IPS-18a (cell line): ENCODE results near the gene IL13.

ENCODE experiments used
- H3K27ac ChIP-seq: one replicate; pipeline ENCODE4 v1.5.1; 2013; ENCODE audit warnings: low read length
- H3K27me3 ChIP-seq: one replicate; pipeline ENCODE4 v1.6.1; 2013; ENCODE audit warnings: mild to moderate bottlenecking, low read length; ENCODE audit not compliant: control insufficient read depth, insufficient read depth
- H3K36me3 ChIP-seq: one replicate; pipeline ENCODE4 v1.6.1; 2013; ENCODE audit warnings: low read depth, low read length; ENCODE audit not compliant: control insufficient read depth
- H3K4me1 ChIP-seq: one replicate; pipeline ENCODE4 v1.6.1; 2013; ENCODE audit warnings: low read depth, low read length; ENCODE audit not compliant: control insufficient read depth
- H3K4me3 ChIP-seq: one replicate; pipeline ENCODE4 v1.5.1; 2013; ENCODE audit warnings: low read length
- H3K9ac ChIP-seq: one replicate; pipeline ENCODE4 v1.6.1; 2013; ENCODE audit warnings: mild to moderate bottlenecking, low read length, moderate library complexity
- H3K9me3 ChIP-seq: one replicate; pipeline ENCODE4 v1.6.1; 2013; ENCODE audit warnings: low read depth, low read length; ENCODE audit not compliant: control insufficient read depth

IL13 gene

GRCh38 chr5:132667309-132667708, 9.3 kb downstream of the IL13 start:
- no peak overlapping the region for H3K4me3 ChIP-seq
- H3K27me3 ChIP-seq, result no peaks in the 10 kb centered on the region
- H3K27ac ChIP-seq, result no peak overlapping the region
- H3K9me3 ChIP-seq, result no peaks in the 10 kb centered on the region
- H3K9ac ChIP-seq, result no peak overlapping the region
- H3K36me3 ChIP-seq, result no peaks in the 10 kb centered on the region
- H3K4me1 ChIP-seq, result no peaks in the 10 kb centered on the region

DNA sequence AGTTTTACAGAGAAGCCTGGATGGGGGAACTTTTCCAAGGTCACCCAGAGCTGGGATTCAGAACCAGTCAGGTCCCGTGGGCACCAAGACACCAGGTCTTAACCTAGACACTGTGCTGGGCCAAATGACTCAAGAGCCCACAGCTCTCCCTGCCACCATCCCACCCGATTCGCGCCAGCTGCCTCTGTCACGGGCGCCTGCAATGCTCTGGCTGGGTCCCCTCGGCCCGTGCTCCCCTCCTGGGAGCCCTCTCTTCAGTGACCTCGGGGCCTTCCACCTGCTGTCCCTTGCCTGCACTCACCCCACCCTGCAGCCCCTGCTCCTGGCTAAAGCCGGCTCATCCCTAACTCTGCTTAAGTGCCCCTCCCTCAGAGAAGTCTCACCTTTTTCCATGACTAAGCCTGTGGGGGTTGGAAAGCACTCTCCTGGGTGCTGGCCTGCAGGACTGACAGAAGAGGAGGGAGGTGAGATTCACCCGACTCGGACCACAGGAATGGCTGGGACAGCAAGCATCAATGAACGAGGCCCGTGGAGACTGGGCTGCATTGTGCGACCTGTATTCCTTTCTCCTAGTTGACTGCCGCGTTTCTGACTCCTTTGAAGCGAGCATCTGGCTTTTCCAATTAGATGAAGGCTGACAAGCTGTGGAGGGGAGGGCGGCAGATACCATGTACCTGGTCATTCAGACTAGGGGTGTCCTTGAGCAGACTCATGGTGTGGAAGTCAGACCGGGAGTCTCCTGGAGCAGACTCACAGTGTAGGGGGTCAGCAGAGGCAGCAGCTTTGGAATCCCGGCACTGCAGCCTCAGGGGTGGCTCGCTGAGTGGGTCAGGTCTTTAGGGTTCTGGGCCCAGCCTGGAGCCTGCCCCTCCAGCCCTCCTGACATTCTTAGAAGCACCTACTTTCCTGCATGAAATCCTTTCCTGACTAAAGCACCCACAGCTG, 10.1 kb downstream of the IL13 start:
- H3K9me3 ChIP-seq, result no peaks in the 10 kb centered on the region
- H3K4me1 ChIP-seq, result no peaks in the 10 kb centered on the region
- no peaks in the 10 kb centered on the region for H3K36me3 ChIP-seq
- no peaks in the 10 kb centered on the region for H3K27me3 ChIP-seq
- no peak overlapping the region for H3K4me3 ChIP-seq
- no peak overlapping the region for H3K9ac ChIP-seq
- H3K27ac ChIP-seq, result no peak overlapping the region

DNA sequence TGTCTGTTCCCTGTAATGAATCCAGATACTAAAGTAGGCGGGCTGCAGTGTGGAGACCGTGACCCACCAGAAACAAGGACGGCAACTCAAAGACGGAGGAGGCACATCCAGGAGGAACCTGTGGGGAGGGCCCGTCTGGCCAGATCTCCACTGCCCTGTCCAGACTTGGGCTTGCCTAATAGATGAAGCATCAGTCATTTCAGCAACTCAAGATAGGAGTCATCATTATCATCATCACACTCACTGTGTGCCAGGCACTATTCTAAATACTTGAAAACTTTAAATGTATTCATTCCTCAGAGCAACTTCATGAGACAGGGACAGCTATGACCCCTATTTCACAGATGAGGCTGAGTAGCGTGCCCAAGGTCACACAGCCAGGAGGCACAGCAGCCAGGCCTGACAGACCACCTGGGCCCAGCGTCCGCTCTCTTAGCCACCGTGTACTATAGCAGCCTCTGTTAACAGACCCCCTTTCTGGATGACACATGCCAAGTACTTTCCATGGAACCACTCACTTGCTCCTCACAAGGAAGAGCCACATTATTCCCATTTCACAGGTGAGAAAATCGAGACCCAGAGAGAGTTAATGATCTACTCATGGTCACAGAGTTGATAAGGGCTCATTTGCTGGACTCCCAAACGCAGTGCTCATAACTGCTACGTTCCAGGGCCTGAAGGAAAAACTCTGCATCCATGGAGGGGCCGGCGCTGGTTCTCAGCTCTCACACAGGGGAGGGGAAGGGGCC, 10.9 kb downstream of the IL13 start:
- no peaks in the 10 kb centered on the region for H3K36me3 ChIP-seq
- H3K9me3 ChIP-seq, result no peaks in the 10 kb centered on the region
- no peak overlapping the region for H3K27ac ChIP-seq
- no peaks in the 10 kb centered on the region for H3K4me1 ChIP-seq
- no peak overlapping the region for H3K9ac ChIP-seq
- no peak overlapping the region for H3K4me3 ChIP-seq
- no peaks in the 10 kb centered on the region for H3K27me3 ChIP-seq

GRCh38 chr5:132669455-132669820, 11.5 kb downstream of the IL13 start:
- Histone ChIP-seq H3K27me3 (no peaks in the 10 kb centered on the region), H3K9ac (no peak overlapping the region), H3K27ac (no peak overlapping the region), H3K9me3 (no peaks in the 10 kb centered on the region), H3K4me3 (no peak overlapping the region), H3K4me1 (no peaks in the 10 kb centered on the region), H3K36me3 (no peaks in the 10 kb centered on the region)

GRCh38 chr5:132669966-132670882, 12.3 kb downstream of the IL13 start:
- no peaks in the 10 kb centered on the region for H3K9me3 ChIP-seq
- H3K9ac ChIP-seq, result no peak overlapping the region

DNA sequence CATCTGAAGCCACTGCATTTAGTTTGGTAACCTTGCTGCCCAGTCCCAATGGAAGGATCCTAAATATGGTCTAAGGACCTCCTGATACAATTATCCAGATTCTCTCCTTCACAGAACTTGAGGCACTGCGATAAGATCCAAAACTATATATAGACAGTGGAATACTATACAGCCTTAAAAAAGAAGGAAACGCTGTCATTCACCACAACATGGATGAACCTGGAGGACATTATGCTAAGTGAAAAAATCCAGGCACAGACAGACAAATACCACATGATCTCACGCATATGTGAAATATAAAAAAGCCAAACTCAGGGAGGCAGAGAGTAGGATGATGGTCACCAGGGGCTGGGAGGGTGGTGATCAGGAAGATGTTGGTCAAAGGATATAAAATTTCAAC, 13.0 kb downstream of the IL13 start:
- Histone ChIP-seq H3K9ac (no peak overlapping the region), H3K36me3 (no peaks in the 10 kb centered on the region), H3K27ac (no peak overlapping the region), H3K9me3 (no peaks in the 10 kb centered on the region), H3K4me1 (no peaks in the 10 kb centered on the region), H3K27me3 (no peaks in the 10 kb centered on the region), H3K4me3 (no peak overlapping the region)

More at GRCh38 chr5:132669966-132670882, 12.3 kb downstream of the IL13 start:
- H3K36me3 ChIP-seq, result no peaks in the 10 kb centered on the region
- no peak overlapping the region for H3K4me3 ChIP-seq
- H3K27me3 ChIP-seq, result no peaks in the 10 kb centered on the region
- H3K27ac ChIP-seq, result no peak overlapping the region
- no peaks in the 10 kb centered on the region for H3K4me1 ChIP-seq

DNA sequence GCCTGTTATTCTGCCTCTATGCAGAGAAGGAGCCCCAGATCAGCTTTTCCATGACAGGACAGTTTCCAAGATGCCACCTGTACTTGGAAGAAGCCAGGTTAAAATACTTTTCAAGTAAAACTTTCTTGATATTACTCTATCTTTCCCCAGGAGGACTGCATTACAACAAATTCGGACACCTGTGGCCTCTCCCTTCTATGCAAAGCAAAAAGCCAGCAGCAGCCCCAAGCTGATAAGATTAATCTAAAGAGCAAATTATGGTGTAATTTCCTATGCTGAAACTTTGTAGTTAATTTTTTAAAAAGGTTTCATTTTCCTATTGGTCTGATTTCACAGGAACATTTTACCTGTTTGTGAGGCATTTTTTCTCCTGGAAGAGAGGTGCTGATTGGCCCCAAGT, 15.5 kb downstream of the IL13 start:
- Histone ChIP-seq H3K36me3 (no peaks in the 10 kb centered on the region), H3K9ac (no peak overlapping the region)

DNA sequence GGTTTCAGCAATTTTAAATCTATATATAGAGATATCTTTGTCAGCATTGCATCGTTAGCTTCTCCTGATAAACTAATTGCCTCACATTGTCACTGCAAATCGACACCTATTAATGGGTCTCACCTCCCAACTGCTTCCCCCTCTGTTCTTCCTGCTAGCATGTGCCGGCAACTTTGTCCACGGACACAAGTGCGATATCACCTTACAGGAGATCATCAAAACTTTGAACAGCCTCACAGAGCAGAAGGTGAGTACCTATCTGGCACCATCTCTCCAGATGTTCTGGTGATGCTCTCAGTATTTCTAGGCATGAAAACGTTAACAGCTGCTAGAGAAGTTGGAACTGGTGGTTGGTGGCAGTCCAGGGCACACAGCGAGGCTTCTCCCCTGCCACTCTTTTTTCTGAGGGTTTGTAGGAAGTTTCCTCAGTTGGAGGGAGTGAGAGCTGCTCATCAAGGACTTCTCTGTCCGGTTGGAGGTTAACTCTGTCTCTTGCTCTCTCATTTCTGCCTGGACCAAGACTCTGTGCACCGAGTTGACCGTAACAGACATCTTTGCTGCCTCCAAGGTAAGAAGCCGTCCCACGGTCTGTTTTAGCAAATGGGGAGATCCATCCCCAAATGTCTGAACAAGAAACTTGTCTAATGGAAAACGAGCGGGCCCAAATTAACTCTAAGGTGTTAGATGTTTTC, 16.1 kb downstream of the IL13 start, which contains the start of gene IL4:
TSS of gene IL4 (plus strand) at position 51 of the 692 bp plus-strand sequence. CDS start at position 113, 62 bp downstream.
- H3K9ac ChIP-seq, result no peak within 1 kb of the TSS
- H3K27me3 ChIP-seq, result no peaks in the 10 kb centered on the region

More for the DNA sequence above, 15.5 kb downstream of the IL13 start:
- H3K9me3 ChIP-seq, result no peaks in the 10 kb centered on the region
- H3K4me1 ChIP-seq, result no peaks in the 10 kb centered on the region
- H3K27me3 ChIP-seq, result no peaks in the 10 kb centered on the region
- H3K4me3 ChIP-seq, result no peak overlapping the region
- no peak overlapping the region for H3K27ac ChIP-seq

GRCh38 chr5:132674671-132675506, 16.9 kb downstream of the IL13 start:
- Histone ChIP-seq H3K4me1 (no peaks in the 10 kb centered on the region), H3K4me3 (no peak overlapping the region), H3K27ac (no peak overlapping the region), H3K9me3 (no peaks in the 10 kb centered on the region), H3K9ac (no peak overlapping the region), H3K36me3 (no peaks in the 10 kb centered on the region), H3K27me3 (no peaks in the 10 kb centered on the region)

More for the DNA sequence above, 16.1 kb downstream of the IL13 start, which contains the start of gene IL4:
- Histone ChIP-seq H3K9me3 (no peaks in the 10 kb centered on the region), H3K27ac (no peak within 1 kb of the TSS), H3K4me3 (no peak within 1 kb of the TSS), H3K4me1 (no peaks in the 10 kb centered on the region), H3K36me3 (no peaks in the 10 kb centered on the region)
